ENCODE measurements around the gene PASD1. TPM values are rescaled to one million over a fixed set of nuclear protein-coding genes. Genes with fewer than 3 reads are reported as not detected.

PASD1 gene
- not detected in 2 replicates for total RNA-seq

GRCh38 chrX:151563449-151563848 is at the start of gene PASD1:
Gene PASD1 (plus strand): TSS chrX:151563675. CDS start chrX:151601554, 37,879 bp downstream.

GRCh38 chrX:151694661-151695582 is 131.4 kb downstream of the PASD1 start, which contains the start of gene PRRG3:
Gene PRRG3 (plus strand): TSS chrX:151695458. CDS start chrX:151698815, 3,357 bp downstream.

DNA sequence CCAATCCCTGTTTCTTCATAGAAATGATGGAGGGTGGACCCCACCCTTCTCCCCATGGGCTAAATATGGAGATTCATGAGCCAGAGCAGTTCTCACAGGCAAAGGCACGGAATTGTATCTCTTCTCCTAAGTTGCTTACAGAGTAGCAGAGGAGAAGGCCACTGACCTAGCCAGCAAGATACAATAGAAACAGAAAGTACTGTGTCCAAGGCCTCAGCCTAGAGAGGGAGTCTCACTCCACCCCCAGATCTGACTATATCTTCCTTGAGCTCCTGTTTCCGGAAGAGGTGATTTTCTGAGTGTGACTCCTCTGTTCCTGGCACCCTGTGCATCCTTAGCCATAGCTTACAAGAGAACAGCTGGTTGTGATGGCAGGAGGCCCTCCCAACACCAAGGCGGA is 152.3 kb downstream of the PASD1 start, which contains the start of gene FATE1:
TSS of gene FATE1 (plus strand) at position 284 of the 400 bp plus-strand sequence. CDS start at position 369, 85 bp downstream.

Other genes with a start within 250 kb of the PASD1 start
- 67.9 and 89.6 TPM in 2 replicates for gene VMA21, start 166.5 kb upstream of the PASD1 start, total RNA-seq
- not detected in 2 replicates for gene PRRG3, start 131.8 kb downstream of the PASD1 start, total RNA-seq
- gene FATE1, start 152.4 kb downstream of the PASD1 start, total RNA-seq = not detected in 2 replicates
- not detected in 2 replicates for gene CNGA2, start 171.1 kb downstream of the PASD1 start, total RNA-seq